Loucy (cell line): Measurements from ENCODE around the gene OR10A3.

Experiments
- H2AFZ ChIP-seq: fragments of 200-600 bp; sonication (generic); 2 replicates; pipeline ENCODE4 v1.6.0; 2016; ENCODE audit warnings: antibody characterized with exemption, mild to moderate bottlenecking, low read length, moderate library complexity
- H3F3A ChIP-seq: fragments of 200-600 bp; 2 replicates; pipeline ENCODE4 v1.6.0; 2016; ENCODE audit warnings: antibody characterized with exemption, low read depth, mild to moderate bottlenecking
- H3K27me3 ChIP-seq: fragments of 200-600 bp; sonication (generic); 2 replicates; pipeline ENCODE4 v1.6.1; 2014; ENCODE audit warnings: low read length, mild to moderate bottlenecking; ENCODE audit not compliant: insufficient read depth, poor library complexity, severe bottlenecking
- H3K36me3 ChIP-seq: fragments of 200-600 bp; sonication (generic); 2 replicates; pipeline ENCODE4 v1.6.1; 2016; ENCODE audit warnings: low read length; ENCODE audit not compliant: insufficient read depth
- H3K4me1 ChIP-seq: fragments of 200-600 bp; sonication (generic); 2 replicates; pipeline ENCODE4 v1.5.1; 2014; ENCODE audit warnings: low read length, mild to moderate bottlenecking; ENCODE audit not compliant: insufficient read depth, poor library complexity, severe bottlenecking
- H3K4me2 ChIP-seq: fragments of 200-600 bp; sonication (generic); 2 replicates; pipeline ENCODE4 v1.6.0; 2014; ENCODE audit warnings: antibody characterized with exemption, low read length, low read depth, mild to moderate bottlenecking; ENCODE audit not compliant: poor library complexity, severe bottlenecking
- H3K4me3 ChIP-seq: fragments of 200-600 bp; sonication (generic); 2 replicates; pipeline ENCODE4 v1.5.1; 2014; ENCODE audit warnings: low read length, mild to moderate bottlenecking, mixed read lengths; ENCODE audit not compliant: poor library complexity, severe bottlenecking
- H3K79me2 ChIP-seq: fragments of 200-600 bp; sonication (generic); 2 replicates; pipeline ENCODE4 v1.6.1; 2014; ENCODE audit warnings: low read length; ENCODE audit not compliant: insufficient read depth
- H3K9ac ChIP-seq: fragments of 200-600 bp; sonication (generic); 2 replicates; pipeline ENCODE4 v1.6.0; 2014; ENCODE audit warnings: mild to moderate bottlenecking, low read depth, low read length, moderate library complexity; ENCODE audit not compliant: poor library complexity, severe bottlenecking
- H3K9me2 ChIP-seq: fragments of 200-600 bp; sonication (generic); replicated peaks from 2 replicates; pipeline ENCODE4 v1.6.1; 2016; ENCODE audit warnings: low read depth, low read length, mixed read lengths
- H3K9me3 ChIP-seq: fragments of 200-600 bp; sonication (generic); 2 replicates; pipeline ENCODE4 v1.6.1; 2014; ENCODE audit warnings: mild to moderate bottlenecking, antibody characterized with exemption, low read length, low read depth; ENCODE audit not compliant: insufficient read depth
- H4K20me1 ChIP-seq: fragments of 200-600 bp; sonication (generic); 2 replicates; pipeline ENCODE4 v1.6.0; 2014; ENCODE audit warnings: antibody characterized with exemption, low read length, mild to moderate bottlenecking; ENCODE audit not compliant: insufficient read depth, poor library complexity, severe bottlenecking
- EZH2phosphoT487 ChIP-seq: fragments of 200-600 bp; IDR thresholded peaks from 2 replicates; pipeline ENCODE4 v1.6.1; 2018; ENCODE audit warnings: antibody characterized with exemption, mild to moderate bottlenecking, moderate library complexity, borderline replicate concordance
- TF ChIP-seq, protein P1 (sequence below): fragments of 200-600 bp; sonication (generic); conservative IDR thresholded peaks from 2 replicates; pipeline ENCODE4 v1.5.1; 2014; ENCODE audit warnings: mild to moderate bottlenecking, antibody characterized with exemption, low read length

OR10A3 gene

DNA sequence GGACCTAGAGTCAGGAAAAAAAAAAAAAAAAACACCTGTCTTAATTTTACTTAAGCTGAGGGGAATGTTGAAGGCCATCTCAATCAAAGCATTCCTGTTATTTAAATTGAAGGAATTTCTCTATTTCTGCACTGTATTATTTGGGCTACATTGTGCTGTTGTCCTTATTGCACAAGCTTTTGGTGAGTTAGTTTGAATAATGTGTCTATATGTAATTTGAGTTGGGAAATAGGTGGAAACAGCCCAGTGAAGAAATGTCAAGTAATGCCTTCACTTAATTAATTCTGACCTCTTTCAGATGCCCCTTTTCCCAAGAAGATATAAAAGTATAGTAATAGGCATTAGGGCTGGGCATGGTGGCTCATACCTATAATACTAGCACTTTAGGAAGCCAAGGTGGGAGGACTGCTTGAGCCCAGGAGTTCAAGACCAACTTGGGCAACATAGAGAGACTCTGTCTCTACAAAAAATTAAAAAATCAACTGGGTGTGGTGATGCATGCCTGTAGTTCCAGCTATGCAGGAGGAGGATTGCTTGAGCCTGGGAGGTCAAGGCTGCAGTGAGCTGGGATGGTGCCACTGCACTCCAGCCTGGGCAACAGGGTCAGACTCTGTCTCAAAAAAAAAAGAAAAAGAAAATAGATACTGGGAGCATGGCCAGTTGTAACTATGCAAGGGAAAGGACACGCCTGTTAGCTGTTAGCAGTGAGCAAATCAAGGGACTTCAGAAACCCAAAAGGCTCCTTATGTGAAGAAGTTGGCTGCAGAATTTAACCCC, 45.3 kb downstream of the OR10A3 start:
- Histone ChIP-seq H3K79me2 (no peaks in the 10 kb centered on the region), H3K4me1 (peaks cover 19% of the 10 kb centered on the region), H3K27me3 (no peaks in the 10 kb centered on the region), H4K20me1 (no peaks in the 10 kb centered on the region), H3K4me2 (no peak overlapping the region), H3K9me2 (no peaks in the 10 kb centered on the region), H3K36me3 (no peaks in the 10 kb centered on the region), H3K9ac (no peak overlapping the region), H2AFZ (no peak overlapping the region), H3K9me3 (no peaks in the 10 kb centered on the region), H3F3A (no peaks in the 10 kb centered on the region), H3K4me3 (no peak overlapping the region)
- TF ChIP-seq, protein P1, sequence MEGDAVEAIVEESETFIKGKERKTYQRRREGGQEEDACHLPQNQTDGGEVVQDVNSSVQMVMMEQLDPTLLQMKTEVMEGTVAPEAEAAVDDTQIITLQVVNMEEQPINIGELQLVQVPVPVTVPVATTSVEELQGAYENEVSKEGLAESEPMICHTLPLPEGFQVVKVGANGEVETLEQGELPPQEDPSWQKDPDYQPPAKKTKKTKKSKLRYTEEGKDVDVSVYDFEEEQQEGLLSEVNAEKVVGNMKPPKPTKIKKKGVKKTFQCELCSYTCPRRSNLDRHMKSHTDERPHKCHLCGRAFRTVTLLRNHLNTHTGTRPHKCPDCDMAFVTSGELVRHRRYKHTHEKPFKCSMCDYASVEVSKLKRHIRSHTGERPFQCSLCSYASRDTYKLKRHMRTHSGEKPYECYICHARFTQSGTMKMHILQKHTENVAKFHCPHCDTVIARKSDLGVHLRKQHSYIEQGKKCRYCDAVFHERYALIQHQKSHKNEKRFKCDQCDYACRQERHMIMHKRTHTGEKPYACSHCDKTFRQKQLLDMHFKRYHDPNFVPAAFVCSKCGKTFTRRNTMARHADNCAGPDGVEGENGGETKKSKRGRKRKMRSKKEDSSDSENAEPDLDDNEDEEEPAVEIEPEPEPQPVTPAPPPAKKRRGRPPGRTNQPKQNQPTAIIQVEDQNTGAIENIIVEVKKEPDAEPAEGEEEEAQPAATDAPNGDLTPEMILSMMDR: no peak
- TF ChIP-seq EZH2phosphoT487: no peak

DNA sequence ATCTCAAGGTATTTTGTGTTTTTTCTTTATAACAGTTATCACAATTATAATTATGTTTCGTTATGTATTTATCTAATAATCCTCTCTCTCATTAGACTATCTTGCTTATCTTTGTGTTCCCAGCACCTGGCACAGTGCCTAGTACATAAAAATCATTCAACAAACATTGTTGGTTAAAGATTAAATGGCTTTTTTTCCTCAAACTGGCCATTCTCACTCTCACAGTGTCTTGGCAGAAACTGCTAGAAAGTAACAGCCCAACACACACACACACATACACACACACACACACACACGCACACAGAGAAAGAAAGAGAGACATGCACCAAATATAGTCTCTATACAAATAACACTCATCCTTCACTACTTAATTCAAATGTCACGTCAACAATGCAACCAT, 47.3 kb downstream of the OR10A3 start:
- Histone ChIP-seq H3K36me3 (no peaks in the 10 kb centered on the region), H3F3A (no peaks in the 10 kb centered on the region; the same call in 1 of the 2 replicates), H3K9me3 (no peaks in the 10 kb centered on the region), H3K4me1 (peaks cover 36% of the 10 kb centered on the region), H3K79me2 (no peaks in the 10 kb centered on the region), H4K20me1 (no peaks in the 10 kb centered on the region), H3K4me3 (no peak overlapping the region), H3K27me3 (no peaks in the 10 kb centered on the region), H3K9ac (no peak overlapping the region), H2AFZ (no peak overlapping the region), H3K4me2 (no peak overlapping the region), H3K9me2 (no peaks in the 10 kb centered on the region)
- no peak for TF ChIP-seq EZH2phosphoT487
- TF ChIP-seq, protein P1: no peak

DNA sequence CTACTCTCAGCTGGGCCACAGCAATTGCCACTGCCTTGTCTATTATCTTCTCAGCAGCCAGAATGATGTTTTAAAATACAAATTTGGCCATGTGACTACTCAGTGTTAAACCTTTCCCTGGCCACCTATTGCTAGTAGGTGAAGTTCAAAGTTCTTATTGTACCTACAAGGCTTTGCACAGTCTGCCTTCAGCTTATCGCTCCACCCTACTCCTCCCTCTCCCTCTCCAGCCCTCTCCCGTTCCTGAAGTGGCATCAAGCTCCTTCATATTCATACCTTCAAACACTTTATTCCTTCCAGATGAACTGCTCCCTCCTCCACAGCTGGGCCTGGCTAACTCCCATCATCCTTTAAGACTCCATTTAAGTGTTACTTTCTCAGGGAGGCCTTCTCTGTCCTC, 47.7 kb downstream of the OR10A3 start:
- 0 out of 2 replicates have a peak overlapping the region, but pooled peaks have one; percentile 98 for H2AFZ ChIP-seq
- TF ChIP-seq EZH2phosphoT487: no peak
- TF ChIP-seq, protein P1: no peak

More for the DNA sequence above, 47.7 kb downstream of the OR10A3 start:
- H3K36me3 ChIP-seq: no peaks in the 10 kb centered on the region
- no peaks in the 10 kb centered on the region for H4K20me1 ChIP-seq
- no peaks in the 10 kb centered on the region for H3K79me2 ChIP-seq
- no peaks in the 10 kb centered on the region for H3K27me3 ChIP-seq
- H3F3A ChIP-seq: no peaks in the 10 kb centered on the region; the same call in 1 of the 2 replicates
- no peak overlapping the region for H3K4me2 ChIP-seq
- no peaks in the 10 kb centered on the region for H3K9me3 ChIP-seq
- H3K4me1 ChIP-seq: peaks cover 36% of the 10 kb centered on the region
- no peaks in the 10 kb centered on the region for H3K9me2 ChIP-seq
- peak overlapping the region; percentile 44 for H3K9ac ChIP-seq
- H3K4me3 ChIP-seq: no peak overlapping the region
